Cardiac fibroblast (primary cell): ENCODE measurements around the gene GPRC5D.

ENCODE experiments used
- DNase-seq, 2 donors: peaks; one replicate each; pipeline versions ENCODE4 v3.0.0 to v3.0.0-alpha.2; 2010; ENCODE audit warnings: low read depth in 2 of 2
- H3K4me3 ChIP-seq, 2 donors: replicated peaks in 1 of 2; 1 replicate in 1 of 2; 2 replicates in 1 of 2; pipeline ENCODE4 v1.5.1; 2011; ENCODE audit warnings: low read depth in 2 of 2, low read length in 2 of 2, mild to moderate bottlenecking in 2 of 2, moderate library complexity in 1 of 2
- TF ChIP-seq, protein P1 (sequence below): IDR thresholded peaks from one replicate; pipeline ENCODE4 v1.5.1; 2011; ENCODE audit warnings: low read depth, mild to moderate bottlenecking, low read length, inconsistent platforms

The GPRC5D gene

DNA sequence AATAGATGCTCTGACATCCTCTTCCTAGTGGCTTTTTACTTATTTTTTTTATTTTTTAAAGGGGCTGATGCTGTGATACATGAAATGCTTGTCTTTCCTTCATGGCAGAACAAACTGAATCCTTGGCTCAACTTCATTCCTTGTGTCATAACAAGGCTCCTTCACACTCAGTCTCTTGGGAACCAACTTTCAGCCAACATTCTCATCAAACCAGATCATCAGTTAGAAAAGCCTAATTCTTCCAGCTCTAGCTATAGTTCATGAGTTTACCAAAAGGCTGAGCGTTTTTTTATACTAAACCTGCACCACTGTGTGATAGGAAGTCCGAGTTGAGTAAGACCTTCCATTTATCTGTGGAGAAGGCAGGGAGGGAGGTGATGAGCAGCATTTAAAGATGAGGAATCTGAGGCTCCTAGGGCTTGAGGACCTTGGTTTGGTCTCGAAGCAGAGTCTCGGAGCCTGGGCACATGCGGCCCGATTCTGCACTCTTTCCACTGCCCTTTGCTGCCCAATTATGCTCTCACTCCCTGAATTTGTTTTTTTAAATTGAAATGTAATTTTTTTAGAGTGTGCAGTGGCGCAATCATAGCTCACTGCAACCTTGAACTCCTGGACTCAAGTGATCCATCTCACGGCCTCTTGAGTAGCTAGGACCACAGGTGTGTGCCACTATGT is 8.2 kb downstream of the GPRC5D start:
- TF ChIP-seq, protein P1, sequence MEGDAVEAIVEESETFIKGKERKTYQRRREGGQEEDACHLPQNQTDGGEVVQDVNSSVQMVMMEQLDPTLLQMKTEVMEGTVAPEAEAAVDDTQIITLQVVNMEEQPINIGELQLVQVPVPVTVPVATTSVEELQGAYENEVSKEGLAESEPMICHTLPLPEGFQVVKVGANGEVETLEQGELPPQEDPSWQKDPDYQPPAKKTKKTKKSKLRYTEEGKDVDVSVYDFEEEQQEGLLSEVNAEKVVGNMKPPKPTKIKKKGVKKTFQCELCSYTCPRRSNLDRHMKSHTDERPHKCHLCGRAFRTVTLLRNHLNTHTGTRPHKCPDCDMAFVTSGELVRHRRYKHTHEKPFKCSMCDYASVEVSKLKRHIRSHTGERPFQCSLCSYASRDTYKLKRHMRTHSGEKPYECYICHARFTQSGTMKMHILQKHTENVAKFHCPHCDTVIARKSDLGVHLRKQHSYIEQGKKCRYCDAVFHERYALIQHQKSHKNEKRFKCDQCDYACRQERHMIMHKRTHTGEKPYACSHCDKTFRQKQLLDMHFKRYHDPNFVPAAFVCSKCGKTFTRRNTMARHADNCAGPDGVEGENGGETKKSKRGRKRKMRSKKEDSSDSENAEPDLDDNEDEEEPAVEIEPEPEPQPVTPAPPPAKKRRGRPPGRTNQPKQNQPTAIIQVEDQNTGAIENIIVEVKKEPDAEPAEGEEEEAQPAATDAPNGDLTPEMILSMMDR: no peak
- H3K4me3 ChIP-seq: no peak overlapping the region

DNA sequence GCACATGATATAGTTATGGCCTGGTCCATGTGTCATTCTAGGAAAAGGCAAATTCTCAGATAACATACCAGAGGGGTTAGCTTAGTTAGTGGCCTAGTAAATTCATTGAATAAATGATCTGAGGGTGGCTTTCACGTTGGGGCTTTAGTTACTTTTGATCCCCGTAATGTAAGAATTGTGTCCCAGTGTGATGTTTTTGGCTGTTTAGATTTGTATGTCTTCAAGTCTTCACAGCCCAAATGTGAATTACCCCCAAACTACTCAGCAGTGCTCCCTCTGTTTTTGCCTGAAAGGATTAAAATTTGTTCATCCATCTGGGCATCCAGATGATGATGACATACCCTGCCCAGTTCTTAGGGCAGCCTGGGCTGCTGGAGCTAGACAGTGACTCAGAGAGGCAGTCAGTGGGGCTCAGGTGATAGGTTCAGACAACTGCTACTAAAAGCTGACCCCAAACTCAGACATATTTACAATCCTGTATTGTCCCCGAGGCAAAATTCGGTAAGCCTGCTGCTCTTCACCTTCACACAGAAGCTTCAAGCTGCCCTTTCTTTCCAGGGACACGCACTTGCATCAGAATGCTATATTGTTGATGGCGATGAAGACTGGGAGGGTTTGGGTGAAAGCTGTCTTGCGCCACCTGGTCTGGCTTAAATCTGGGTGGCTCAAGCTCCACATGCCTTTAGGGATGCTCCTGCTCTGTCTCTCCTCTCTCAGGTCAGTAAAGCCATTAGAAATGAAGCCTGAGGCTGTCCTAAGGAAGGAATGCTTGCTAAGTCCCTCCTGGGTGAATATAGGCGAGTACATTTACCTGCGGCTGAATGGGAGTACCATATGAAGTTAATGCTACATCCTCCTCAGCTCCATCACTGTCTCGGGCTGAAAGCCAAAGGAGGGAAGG is 10.3 kb downstream of the GPRC5D start:
- H3K4me3 ChIP-seq: no peak overlapping the region
- TF ChIP-seq, protein P1: no peak
- peak in 1 of 2 donors; percentile 9 for DNase-seq

More for the DNA sequence above, 8.2 kb downstream of the GPRC5D start:
- peak; percentile 45 to 79 for DNase-seq

DNA sequence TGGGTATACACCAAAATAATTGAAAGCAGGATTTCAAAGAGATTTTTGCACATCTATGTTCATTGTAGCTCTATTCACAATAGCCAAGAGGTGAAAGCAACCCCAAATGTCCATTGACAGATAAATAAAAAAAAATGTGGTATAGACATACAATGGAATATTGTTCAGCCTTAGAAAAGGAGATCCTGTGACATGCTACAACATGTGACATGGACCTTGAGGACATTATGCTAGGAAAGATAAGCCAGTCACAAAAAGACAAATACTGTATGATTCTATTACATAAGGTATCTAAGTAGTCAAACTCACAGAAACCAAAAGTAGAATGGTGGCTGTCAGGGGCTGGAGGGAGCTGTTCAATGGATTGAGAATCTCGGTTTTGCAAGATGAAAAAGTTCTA is 12.1 kb downstream of the GPRC5D start:
- no peak overlapping the region for H3K4me3 ChIP-seq
- TF ChIP-seq, protein P1: no peak
- DNase-seq: no peak

DNA sequence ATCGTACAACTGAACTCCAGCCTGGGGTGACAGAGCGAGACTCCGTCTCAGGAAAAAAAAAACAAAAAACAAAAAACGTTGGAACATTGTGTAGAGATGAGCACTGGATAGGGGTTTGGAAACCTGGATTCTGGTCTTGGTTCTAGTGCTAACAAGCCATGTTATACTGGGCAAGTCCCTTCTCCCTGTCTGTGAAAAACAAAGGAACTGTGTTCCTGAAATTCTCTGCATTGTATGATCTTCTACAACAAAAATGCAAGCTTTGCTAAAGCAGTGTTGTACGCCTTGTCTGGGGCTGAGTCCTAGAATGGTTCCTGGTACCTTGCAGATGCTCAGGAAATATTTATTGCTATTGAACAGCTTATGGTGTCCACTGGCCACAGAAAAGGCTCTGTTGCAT is 13.4 kb downstream of the GPRC5D start:
- no peak overlapping the region for H3K4me3 ChIP-seq
- TF ChIP-seq, protein P1: no peak
- no peak for DNase-seq

DNA sequence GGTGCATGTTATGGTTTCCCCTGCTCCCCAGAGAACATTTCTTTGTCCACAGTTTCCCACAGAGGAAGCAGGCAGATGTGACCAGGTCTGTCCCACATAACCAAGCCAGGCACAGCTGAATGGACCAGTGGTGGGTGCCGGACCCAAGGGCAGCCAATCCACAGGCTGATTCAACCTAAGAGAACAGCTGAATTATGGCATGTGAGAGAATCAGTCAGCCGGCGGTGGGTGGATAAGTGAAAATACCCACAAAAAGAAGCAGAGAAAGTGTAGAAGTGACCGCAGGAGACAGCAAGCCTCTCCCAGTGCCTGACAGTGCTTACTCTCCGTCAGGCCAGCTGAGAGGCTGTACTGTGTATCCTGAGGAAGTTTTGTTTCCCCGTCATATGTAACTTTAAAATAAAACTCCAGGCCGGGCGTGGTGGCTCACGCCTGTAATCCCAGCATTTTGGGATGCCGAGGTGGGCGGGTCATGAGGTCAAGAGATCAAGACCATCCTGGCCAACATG is 14.9 kb downstream of the GPRC5D start:
- TF ChIP-seq, protein P1: no peak
- H3K4me3 ChIP-seq: no peak overlapping the region
- DNase-seq: no peak

DNA sequence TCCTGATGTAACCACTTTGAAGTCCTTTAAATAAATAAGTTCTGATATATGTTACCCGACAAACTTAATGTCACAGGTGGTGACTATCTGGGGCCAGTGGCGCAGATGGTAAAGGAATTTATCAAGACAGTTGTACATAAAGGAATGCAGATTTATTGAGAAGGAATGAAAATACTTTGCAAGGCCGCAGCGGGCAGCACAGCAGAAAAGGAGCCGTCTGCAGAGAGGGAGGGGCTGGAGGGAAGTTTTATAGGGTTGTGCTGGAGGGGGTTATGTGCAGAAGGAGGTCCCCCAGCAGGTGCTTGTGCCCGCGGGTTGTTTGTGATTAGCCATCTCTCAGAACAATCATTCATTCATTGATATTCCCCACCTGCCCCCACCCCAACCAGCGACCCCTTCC is 17.4 kb downstream of the GPRC5D start:
- no peak for DNase-seq
- TF ChIP-seq, protein P1: no peak
- no peak overlapping the region for H3K4me3 ChIP-seq
